ENCODE measurements around the gene LTA4H.
A peak's percentile ranks its signal among the peaks of the same experiment; 100 is the strongest.
"Not testable (repeated sequence)": the region's sequence is repeated elsewhere in the genome, so short reads cannot be mapped to it uniquely, and the experiment has no call there.

Gene LTA4H

DNA sequence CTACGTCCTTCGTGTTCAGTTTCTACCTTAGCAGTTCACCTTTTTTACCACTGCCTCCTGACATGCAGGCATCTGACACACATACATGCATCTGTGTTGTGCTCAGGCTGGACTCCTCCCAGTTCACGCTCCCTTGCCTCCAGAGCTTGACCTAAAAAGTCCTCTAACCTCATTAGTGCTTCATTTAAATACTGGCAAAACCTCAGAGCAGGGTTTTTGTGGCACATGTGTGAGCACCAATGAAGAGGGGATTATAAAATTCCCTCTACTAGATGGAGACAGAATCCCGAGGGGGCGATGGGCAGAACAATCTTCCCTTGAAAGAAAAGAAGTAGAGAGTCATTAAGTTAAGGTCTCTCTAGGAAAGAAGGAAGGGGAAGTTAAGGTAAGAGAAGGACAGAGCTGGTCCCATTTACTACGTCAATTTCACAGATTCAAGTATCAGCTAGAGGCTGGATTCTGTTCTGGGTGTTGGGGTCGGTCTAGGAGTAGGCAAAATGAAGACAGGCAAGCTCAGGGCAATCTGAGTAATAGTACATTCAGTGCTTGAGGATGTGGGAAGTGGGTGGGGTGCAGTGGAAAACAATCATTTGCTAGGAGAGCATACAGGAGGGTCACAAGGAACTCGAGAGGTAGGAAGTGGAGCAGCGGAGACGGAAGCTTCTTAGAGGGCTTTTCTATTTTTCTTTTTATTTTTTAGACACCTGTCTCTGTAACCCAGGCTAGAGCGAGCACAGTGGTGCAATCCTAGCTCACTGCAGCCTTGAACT, 46.7 kb downstream of the LTA4H start:
- no peak for FAIRE-seq

DNA sequence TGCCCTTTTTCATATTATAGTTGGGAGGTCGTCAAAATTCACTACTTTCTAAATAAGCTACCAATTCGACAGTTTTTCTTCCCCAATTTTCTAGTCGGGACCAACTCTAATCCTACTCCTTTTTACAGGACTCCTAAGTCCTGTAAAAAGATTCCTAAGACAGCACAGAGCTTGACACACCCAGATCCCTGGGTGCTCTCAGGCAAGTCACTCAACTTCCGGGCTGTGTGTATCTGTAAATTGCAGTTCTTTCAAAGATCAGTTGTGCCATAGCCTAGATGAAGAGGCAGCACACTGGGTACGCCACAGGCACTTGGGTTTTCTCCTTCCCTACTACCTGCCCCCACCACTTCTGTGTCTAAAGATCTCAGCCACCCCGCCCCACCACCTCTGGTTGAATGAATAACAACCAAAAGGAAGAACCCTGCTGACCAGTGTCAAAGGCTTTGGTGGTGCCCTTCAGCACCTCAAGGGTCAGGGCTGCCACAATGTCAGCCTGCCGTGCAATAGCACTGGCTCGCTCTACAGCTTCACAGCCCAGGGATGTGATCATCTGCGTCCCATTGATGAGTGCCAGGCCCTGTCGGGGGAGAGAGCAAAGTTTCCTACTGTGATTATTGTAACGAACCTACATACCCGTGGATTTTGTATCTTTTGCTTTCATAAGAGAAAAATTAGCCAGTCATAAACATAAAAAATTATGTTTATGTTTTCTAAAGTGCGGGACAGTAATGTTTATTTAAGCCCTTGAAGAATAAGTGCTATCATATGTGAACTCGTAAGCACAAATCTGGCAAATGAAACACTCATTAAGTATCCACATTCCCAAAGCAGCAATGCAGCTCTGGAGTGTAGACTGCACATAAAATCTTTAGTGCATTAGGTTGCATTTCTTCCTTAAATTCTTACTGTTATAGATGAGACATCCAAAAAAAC, 48.5 kb downstream of the LTA4H start:
- FAIRE-seq = peak; percentile 43

DNA sequence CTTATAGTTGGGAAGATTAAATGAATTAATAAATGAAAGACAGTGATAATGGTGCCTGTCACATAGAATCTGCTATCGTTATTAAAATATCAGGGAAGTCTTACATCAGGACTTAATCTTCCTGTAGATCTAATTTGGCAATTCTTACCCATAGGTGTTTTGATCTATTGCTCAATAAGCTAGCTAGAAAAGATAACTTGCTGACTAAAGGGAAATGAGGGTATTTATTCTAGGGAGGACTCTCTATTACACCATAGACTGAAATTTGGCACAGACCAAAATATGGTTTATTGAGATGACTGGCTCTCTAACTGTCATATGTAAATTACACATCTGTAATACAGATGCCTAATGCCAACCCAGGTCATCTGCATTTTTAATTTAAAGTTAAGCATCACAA, 50.7 kb downstream of the LTA4H start:
- no peak for FAIRE-seq

DNA sequence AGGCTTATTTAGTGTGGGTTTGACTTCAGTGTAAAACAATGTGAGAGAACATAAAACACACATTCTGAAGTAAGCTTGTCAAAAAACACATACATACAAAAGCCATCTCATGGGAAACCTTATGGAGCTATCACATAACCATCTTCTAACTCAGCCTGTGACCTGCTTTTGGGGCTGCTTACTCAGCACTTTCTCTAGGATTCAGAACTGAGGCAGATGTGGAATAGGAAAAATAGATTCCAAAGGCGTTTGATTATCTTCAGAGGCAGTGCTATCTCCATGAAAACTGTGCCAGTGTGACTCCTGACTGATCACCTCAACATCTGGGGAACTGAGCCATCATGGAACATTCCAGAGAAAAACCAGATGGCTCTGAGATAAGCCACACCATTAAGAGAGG, 52.8 kb downstream of the LTA4H start:
- no peak for FAIRE-seq

DNA sequence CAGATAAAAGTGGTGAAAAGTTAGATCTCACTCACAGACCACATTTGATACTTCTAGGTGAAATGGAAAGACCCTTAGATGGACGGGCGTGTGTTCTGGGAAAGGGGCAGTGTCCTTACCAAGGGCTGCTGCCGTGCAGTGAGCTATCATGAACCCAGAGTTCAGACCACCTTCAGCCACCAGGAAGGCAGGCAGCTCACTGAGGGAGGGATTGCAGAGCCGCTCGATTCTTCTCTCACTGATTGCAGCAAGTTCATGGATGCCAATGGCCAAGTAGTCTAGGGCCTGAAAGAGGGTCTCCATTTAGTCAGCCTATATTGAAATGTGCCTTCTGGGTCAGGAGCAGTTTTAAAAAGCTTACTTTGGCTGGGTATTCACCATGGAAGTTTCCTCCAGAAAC, 55.0 kb downstream of the LTA4H start:
- FAIRE-seq = no peak

DNA sequence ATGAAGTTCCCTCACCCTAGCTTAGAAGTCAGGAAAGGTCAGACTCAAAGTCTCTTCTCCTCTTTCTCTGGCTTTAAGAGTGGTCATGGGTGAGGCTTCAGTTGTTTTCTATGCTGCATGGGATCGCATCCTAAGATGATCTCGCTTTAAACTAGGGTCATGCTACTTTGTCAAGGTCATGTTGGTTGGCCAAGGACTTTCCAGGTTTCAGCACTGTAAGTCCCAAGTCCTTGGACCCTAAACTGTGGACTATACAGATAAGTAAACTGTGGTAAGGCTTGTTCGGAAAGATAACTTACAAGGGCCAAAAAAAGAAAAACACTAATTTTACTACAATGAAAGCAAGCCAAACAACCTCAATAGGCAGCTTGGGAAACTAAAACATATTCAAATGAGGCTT, 56.6 kb downstream of the LTA4H start:
- FAIRE-seq = no peak

DNA sequence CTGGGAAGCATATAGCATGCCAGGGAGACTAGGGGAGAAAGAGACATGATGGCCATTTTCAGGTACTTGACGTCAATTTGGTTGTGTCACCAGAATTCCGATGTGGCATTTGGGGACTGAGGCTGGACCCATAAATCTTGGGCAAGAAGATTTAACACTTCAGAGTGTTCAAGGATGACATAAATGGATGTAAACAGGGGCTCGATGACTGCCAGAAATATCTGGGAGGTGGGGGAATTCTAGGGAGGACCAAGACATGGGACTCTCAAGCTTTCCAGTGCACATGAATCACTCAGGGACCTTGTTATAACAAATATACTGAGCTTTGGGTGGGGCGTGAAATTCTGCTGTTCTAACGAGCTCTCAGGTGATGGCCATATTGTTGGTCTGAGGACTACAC, 57.0 kb downstream of the LTA4H start:
- FAIRE-seq = no peak

DNA sequence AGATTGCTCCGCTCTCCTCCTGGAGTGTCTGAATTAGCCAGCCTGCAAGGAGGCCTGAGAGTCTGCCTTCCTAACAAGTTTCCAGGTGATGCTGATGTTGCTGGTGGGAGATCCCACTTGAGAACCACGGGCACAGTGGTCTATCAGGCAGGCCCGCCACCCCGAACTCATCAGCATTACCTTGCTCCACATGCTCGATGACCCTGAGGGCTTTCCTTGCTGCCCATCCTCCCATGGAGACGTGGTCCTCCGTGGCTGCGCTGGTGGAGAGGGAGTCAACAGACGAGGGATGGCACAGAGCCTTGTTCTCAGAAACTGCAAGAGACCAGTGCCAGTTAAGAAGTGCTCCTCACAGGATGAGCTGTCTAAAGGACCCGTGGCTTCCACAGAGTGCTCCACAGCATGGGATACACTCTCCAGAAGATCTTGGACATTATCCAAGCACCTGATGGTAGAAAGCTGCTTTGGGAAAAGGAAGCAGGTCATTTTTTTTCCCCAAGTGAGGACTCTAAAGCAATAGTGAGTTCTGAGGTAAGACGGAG, 57.6 kb downstream of the LTA4H start:
- no peak for FAIRE-seq

DNA sequence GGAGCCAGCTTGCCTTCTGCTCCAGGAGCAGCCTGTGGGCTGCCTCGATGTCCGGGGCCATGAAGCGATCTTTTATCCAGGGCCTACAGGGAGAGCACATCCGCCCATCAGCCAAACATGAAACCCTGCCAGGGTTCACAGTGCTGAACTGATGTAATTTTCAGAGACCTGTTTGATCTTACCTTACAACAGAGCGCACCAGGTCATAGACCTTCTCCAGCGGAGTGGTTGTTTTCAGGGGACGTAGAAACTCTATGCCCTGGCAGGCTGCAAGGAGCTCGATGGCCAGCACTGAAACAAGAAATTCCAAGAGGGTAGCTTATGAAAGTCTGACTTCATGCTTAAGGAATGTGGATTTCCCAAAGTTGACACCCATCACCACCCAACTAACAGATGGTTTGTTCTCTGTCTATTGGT, 59.0 kb downstream of the LTA4H start:
- no peak for FAIRE-seq

DNA sequence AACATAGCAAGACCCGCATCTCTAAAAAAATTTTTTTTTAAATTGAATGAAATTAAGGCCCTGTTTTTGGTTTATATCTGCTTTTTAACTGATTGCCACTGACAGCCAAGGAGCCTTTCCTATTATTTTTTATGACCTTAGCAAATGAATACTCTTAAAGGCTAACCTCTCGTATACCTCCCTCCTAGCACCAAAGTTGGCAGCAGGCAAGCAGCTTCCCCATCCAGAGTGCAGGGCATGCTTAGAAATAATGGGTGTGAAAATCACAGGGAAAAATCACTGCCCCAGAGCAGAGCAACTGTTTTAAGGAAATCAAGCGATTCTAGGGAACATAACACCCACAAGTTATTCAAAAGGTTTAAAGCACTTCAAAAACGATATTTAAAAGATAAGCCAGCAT, 59.9 kb downstream of the LTA4H start:
- FAIRE-seq = no peak

DNA sequence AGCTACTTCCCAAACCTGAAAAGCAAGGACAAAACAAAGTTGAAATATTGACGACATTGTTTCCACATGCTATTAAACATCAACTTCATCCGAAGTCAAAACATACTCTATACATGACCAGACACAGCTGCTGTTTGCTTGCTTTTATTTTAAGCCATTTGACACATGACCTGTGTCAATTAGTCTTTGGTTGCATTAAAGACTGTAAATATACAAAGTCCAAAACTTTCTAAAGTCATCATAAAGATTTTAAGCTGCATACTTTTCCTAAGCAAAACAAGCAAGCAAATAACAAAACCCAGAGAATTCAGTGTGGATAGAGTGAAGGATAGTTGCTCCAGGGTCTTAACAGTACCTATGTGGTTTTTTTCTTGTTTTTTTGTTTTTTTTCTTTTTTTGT, 61.0 kb downstream of the LTA4H start:
- no peak for FAIRE-seq

DNA sequence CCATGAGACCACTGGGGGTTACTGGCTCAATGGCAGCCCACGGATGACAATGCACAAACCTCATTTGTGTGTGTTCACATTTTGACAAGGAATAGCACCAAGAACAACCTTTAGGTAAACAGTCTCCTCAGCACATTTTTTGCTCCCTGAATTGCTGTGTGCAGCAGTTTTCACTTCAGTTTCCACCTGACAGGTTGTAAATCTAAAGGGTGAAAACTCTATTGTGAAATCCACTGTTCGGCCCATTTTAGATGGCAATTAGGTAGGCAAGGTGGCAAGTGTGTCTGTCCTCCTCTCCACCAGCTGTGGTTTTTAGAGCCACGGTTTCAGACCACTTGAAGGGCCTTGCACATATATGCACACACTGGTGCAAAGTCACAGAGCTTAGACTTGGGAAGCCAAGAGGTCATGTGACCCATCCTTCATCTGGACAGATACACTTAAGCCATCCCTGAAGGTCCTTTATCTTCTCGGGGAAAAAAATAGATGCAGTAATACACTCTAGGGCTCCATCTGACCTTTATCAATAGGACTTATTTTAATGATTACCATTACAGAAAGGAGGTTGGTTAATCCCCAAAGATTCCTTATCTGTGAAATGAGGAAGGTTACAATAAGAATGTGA, 62.4 kb downstream of the LTA4H start:
- no peak for FAIRE-seq

DNA sequence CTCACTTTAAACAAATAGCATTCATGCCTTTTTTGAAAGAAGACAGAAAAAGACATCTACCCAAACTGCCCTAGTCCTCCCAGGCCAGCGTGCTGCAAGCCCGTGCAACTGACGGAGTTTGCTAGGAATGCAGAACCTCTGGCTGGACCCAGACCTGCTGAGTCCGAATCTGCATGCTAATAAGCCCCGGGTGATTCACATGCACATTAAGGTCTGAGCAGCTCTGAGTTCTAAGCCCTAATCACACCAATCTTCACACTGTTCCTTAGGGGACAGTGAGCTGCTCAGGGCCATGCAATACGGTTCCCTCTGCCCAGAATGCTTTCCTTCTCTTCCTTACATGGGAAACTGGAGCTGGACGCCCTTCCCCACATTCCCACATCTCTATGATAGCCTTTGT, 64.5 kb downstream of the LTA4H start:
- FAIRE-seq = no peak

DNA sequence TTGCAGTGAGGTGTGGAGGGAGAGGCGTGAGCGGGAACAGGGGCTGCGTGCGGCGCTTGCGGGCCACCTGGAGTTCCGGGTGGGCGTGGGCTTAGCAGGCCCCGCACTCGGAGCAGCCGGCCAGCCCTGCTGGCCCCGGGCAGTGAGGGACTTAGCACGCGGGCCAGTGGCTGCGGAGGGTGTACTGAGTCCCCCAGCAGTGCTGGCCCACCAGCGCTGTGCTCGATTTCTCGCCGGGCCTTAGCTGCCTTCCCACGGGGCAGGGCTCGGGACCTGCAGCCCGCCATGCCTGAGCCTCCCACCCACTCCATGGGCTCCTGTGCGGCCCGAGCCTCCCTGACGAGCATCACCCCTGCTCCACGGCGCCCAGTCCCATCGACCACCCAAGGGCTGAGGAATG, 66.3 kb downstream of the LTA4H start:
- not testable (repeated sequence) for FAIRE-seq

DNA sequence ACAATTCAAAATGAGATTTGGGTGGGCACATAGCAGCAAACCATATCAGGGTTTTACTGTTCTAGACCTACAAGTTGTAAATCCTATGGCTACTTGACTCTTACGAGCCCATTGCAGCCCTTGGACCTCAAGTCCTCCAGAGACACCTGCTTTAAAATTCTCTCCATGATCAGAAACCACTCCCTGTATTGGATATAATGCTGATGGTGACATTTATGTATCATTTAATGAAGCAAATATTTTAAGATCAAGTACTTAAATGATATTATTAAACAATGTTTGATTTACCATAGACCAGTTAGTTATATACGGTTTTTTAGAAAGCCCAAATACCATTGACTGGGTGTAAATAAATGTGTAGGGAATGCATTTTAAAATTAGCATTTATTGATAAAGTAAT, 68.1 kb downstream of the LTA4H start:
- FAIRE-seq = no peak

DNA sequence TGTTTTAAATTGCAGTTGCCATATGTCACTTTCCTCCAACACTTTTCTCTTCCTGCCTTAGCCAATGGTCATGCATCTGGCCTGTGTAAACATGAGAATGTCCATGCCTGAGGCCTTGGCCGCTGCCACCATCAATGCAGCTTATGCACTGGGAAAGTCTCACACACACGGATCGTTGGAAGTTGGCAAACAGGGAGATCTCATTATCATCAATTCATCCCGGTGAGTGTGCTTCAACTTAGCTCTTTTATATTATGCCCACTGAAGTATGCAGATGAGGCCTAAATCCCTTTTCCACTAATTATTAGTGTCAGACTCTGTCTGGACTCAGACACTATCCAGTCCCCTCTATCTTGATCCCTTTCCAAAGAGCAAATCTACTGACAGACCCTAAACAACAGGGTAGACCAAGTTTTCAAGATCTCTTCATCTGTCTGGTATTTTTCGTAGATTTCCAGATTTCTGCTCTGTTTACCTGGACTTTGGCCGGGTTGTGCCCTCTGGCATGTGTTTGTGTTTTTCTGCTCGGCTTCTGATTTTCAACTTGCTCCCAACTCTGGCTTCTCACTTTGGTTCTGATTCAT, 69.0 kb downstream of the LTA4H start:
- FAIRE-seq = no peak

DNA sequence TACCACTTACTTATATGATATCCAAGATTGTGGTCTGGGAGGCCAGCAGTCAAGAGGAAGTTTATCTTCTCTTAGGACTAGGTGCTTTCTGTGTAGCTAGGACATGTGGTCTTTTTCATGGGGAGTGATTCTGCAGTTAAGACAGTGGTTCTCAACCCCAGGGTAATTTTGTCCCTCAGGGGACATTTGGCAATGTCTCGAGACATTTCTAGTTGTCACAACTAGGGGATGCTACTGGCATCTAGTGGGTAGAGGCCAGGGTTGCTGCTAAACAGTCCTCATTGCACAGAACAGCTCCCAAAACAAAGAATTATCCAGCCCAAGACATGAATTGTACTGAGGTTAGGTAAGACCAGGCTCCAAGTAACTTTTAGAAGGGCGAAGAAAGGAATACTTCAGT, 72.3 kb downstream of the LTA4H start:
- no peak for FAIRE-seq

DNA sequence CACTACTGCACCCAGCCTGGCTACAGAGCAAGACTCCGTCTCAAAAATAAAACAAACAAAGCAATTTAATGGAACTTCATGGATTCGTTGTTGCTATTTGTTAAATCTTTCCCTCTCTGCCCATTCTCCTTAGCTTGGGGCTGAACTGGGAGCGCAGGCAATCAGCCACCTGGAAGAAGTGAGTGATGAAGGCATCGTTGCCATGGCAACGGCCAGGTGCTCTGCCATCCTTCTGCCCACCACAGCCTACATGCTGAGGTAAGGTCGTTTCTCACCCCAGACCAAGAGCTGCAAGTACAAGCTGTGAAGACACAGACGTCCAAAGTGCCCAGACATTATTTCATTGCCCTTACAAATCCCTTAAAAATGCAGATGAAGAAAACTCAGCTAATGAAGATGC, 73.2 kb downstream of the LTA4H start:
- FAIRE-seq = no peak

DNA sequence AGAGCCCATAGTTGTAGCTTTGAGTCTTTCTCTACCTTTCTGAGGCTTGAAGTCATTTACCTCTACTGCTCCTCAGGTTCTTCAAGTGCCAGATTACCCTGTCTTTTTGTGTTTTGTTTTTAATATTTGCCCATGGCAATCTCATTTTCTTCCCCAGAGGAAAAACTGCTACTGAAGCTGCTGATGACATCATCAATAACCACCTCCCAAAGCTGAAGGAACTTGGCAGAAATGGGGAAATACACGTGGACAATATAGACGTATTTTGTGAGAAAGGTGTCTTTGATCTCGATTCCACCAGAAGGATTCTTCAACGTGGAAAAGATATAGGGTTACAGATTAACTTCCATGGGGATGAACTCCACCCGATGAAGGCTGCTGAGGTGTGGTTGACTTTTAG, 75.1 kb downstream of the LTA4H start:
- FAIRE-seq = no peak

DNA sequence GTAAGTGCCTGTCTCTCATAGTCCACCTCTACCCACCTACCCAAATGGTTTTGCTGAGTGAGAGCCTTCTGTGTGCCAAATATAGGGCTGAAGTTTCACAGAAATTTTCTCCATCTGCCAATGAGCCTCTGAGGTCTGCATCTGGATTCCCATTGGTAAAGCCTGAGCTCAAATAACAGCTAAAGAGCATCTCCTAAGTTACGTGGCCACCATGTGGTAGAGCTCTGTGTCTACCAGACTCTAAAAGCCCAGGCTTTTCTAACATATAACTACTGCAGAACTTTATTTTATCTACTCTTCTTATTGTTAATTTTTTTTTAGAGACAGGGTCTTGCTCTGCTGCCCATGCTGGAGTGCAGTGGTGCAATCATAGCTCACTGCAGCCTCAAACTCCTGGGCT, 76.3 kb downstream of the LTA4H start:
- no peak for FAIRE-seq

DNA sequence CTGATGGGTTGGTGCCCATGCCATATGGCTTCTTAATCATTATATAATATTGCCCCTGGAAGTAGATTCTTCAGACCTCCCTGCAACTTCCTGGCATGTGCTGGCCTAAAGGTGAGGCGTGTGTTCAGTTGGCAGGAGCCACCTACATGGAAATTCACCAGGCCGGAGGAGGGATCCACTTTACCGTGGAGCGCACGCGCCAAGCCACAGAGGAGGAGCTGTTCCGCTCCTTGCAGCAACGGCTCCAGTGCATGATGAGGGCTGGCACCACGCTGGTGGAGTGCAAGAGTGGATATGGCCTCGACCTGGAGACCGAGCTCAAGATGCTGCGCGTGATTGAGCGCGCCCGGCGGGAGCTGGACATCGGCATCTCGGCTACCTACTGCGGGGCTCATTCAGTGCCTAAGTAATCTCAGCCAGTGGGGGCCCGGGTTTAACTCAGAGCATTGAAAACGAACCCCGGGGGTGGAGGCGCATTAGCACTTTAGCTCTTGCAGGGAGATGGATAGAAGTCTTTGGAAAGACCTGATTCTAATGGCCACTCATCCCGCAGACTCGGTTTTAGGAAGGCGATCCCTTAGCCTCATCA, 78.7 kb downstream of the LTA4H start:
- no peak for FAIRE-seq

DNA sequence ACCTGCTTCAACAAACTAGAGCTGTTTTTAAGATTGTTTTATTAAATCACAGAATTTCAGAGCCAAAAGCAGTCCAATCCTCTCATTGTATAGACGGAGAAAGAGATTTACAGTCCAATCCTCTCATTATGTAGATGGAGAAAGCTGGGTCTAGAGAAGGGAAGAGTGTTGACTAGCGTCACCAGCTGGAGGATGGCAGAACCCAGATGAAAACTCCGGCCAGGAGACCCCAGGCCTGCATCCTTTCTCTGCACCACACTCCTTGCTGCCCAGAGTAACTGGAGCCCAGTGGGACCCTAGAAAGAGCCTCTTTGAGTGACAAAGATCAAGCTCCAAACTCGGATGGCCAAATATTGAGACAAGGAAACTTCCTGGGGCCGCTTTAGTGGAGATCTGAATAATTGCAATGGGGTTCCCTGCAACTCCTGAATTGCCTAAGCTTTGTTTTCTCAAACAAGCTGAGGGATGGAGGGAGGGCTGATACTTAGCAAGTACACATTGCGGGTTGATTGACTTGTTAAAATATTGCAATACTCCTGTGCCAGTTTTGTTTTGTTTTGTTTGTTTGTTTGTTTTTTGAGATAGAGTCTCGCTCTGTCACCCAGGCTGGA, 79.7 kb downstream of the LTA4H start:
- FAIRE-seq = no peak
